ENCODE data around the gene SLC2A1.

DNA sequence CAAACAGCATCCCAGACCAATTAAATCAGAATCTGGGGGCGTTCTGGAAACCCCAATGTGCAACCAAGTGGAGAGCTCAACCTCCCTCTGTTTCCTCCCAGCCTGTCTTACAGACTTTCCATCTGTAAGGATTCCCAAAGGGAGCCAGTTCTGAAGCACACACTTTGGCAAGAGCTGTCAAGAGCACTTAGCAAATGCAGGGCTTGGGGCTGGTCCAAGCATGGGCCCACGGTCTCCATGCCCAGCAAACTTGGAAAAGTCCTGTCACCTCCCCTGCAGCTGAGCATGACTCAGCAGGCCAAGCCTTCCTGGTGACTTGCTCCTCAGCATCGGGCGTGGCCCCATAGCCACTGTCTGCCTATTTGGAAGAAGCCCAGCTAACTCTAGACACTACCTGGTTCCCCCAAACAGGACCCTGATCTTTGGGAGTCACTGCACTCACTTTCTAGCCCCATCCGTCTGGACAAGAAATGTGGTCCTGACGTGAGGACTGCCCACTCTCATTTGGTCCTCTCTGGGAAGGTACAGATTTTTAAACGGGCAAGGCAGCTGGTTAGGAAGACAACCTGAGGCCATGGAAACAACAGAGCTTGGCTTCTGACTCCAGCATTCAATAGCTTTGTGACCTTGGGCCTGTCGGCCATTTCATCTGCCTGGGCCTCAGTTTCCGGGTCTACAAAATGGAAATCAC is 16.9 kb downstream of the SLC2A1 start:
- TF ChIP-seq CTCF (IDR thresholded peaks at IDR 0.05) (no peak), POLR2A (IDR thresholded peaks at IDR 0.05) (no peak)

Measured in lower leg skin (tissue), 3 donors.